Right lobe of liver (tissue), 6 donors: ENCODE measurements around the gene EMID1. TPM values are rescaled to one million over a fixed set of nuclear protein-coding genes. Genes with fewer than 3 reads are reported as not detected.
"Not testable (repeated sequence)": the region's sequence is repeated elsewhere in the genome, so short reads cannot be mapped to it uniquely, and the experiment has no call there.

Experiments used
- ATAC-seq, 4 donors: fragments of 200-7000 bp; cut with Tn5 transposase; one replicate each; pipeline ENCODE4 v1.9.1; 2020; ENCODE audit warnings: mild to moderate bottlenecking in 4 of 4, moderate library complexity in 4 of 4
- DNase-seq, 3 donors: peaks; one replicate each; pipeline ENCODE4 v3.0.0-alpha.2; 2020
- H3K27ac ChIP-seq, 3 donors: fragments of 200-600 bp; one replicate each; pipeline ENCODE4 v1.8.0; 2022
- H3K27me3 ChIP-seq, 2 donors: fragments of 200-600 bp; one replicate each; pipeline ENCODE4 v1.8.0; 2022
- H3K36me3 ChIP-seq, 4 donors: fragments of 200-600 bp; sonication (generic) in 1 of 4; one replicate each; pipeline versions ENCODE4 v1.5.1 to v1.8.0; 2017 to 2022; ENCODE audit warnings: control low read depth in 1 of 4
- H3K4me1 ChIP-seq, 4 donors: fragments of 200-600 bp; sonication (generic) in 1 of 4; one replicate each; pipeline versions ENCODE4 v1.5.1 to v1.8.0; 2017 to 2022; ENCODE audit warnings: control low read depth in 1 of 4
- H3K4me3 ChIP-seq, 3 donors: fragments of 200-600 bp; one replicate each; pipeline ENCODE4 v1.8.0; 2022
- H3K9me3 ChIP-seq, 4 donors: fragments of 200-600 bp; sonication (generic) in 1 of 4; one replicate each; pipeline versions ENCODE4 v1.5.1 to v1.8.0; 2017 to 2022; ENCODE audit warnings: control low read depth in 1 of 4
- CTCF ChIP-seq, 4 donors: fragments of 200-600 bp in 3 of 4; fragments of 450-650 bp in 1 of 4; IDR thresholded peaks; one replicate each; pipeline versions ENCODE4 v1.5.1 to v1.8.0; 2016 to 2022; ENCODE audit warnings: antibody characterized with exemption in 4 of 4, mild to moderate bottlenecking in 2 of 4
- POLR2A ChIP-seq: fragments of 450-650 bp; IDR thresholded peaks from one replicate; pipeline ENCODE4 v1.6.1; 2017; ENCODE audit warnings: antibody characterized with exemption, mild to moderate bottlenecking
- WGBS: methylation state at CpG from one replicate; pipeline ENCODE4 v1.1.6; 2018; ENCODE audit warnings: low coverage, low lambda C conversion rate; ENCODE audit not compliant: insufficient coverage; ENCODE audit errors: missing lambda C conversion rate; 5-methylcytosine and 5-hydroxymethylcytosine counted together
- intact Hi-C, 2 donors: fragments of 100-400 bp; cut with DNase I; formaldehyde crosslinking; loops; one replicate each; pipeline versions ENCODE4 v1.11.2 to v1.14.1; 2022
- total RNA-seq, 6 experiments: library from RNA; depleted of rRNA in 2 of 6; stranded (reverse); fragments of >200 nt in 2 of 6; fragmentation: NEBNext Ultra II Directional in 3 of 6; extraction: Animal tissue kit (Norgen Biotek cat#: 25700) in 3 of 6; gene quantifications; one replicate each; pipeline versions ENCODE4 v1.1.0 to v1.2.4, GENCODE V29; 2016 to 2023
- donor health status: DM: no; HTN: yes; CAD: no.
- donor health status: DM: no; HTN: no; CAD: no.
- donor health status: DM: no; HTN: no; CAD: no.
- donor health status: DM: no; HTN: yes; CAD: no.
- donor health status: DM: no; HTN: yes; CAD: no.

The EMID1 gene
- total RNA-seq, 6 experiments from 2014 or later: 1.1 to 2.7 (median 1.5) TPM

- intact Hi-C loops: no loop called here
- Histone ChIP-seq H3K27me3 (no peaks in the 10 kb centered on the region), H3K4me1 (peaks cover 0 to 21% (median 6%) of the 10 kb centered on the region in 4 donors), H3K9me3 (no peaks in the 10 kb centered on the region), H3K36me3 (no peaks in the 10 kb centered on the region), H3K27ac (no peak overlapping the region), H3K4me3 (no peak overlapping the region)
- WGBS: 83% methylated on average over 7 of the region's 13 CpGs
- TF ChIP-seq POLR2A (no peak), CTCF (IDR thresholded peaks at IDR 0.05) (no peak)
- ATAC-seq (no peak), DNase-seq (peak in 1 of 3 donors; percentile 33)
Observed at GRCh38 chr22:29217827-29218757, 12.4 kb downstream of the EMID1 start.

GRCh38 chr22:29218758-29219408 is 13.2 kb downstream of the EMID1 start:
- WGBS: no CpG with 5 or more reads among the region's 11 CpGs
- H3K36me3 ChIP-seq: no peaks in the 10 kb centered on the region
- no peak overlapping the region for H3K4me3 ChIP-seq
- no peaks in the 10 kb centered on the region for H3K27me3 ChIP-seq
- H3K4me1 ChIP-seq: peaks cover 0 to 21% (median 6%) of the 10 kb centered on the region in 4 donors
- ATAC-seq: no peak
- no peaks in the 10 kb centered on the region for H3K9me3 ChIP-seq
- intact Hi-C loops: no loop called here
- TF ChIP-seq POLR2A (no peak), CTCF (IDR thresholded peaks at IDR 0.05) (no peak)
- no peak overlapping the region for H3K27ac ChIP-seq
- peak in 1 of 3 donors; percentile 36 for DNase-seq

GRCh38 chr22:29219409-29219782 is 13.7 kb downstream of the EMID1 start:
- H3K27me3 ChIP-seq, H3K27ac ChIP-seq, intact Hi-C loops, ATAC-seq, H3K9me3 ChIP-seq, H3K36me3 ChIP-seq, DNase-seq, H3K4me3 ChIP-seq: not testable (repeated sequence)
- peaks cover 0 to 21% (median 6%) of the 10 kb centered on the region in 4 donors for H3K4me1 ChIP-seq
- WGBS: 76% methylated on average over 2 of the region's 2 CpGs

GRCh38 chr22:29219881-29220670 is 14.4 kb downstream of the EMID1 start:
- H3K27ac ChIP-seq: no peak overlapping the region
- ATAC-seq: peak; percentile 48 to 61 (median 54)
- H3K4me3 ChIP-seq: no peak overlapping the region
- H3K4me1 ChIP-seq: peaks cover 0 to 21% (median 6%) of the 10 kb centered on the region in 4 donors
- H3K9me3 ChIP-seq: no peaks in the 10 kb centered on the region
- DNase-seq: peak in 1 of 3 donors; percentile 59
- H3K36me3 ChIP-seq: no peaks in the 10 kb centered on the region
- intact Hi-C loops: no loop called here
- no peak for TF ChIP-seq CTCF (IDR thresholded peaks at IDR 0.05)
- TF ChIP-seq POLR2A: no peak
- no peaks in the 10 kb centered on the region for H3K27me3 ChIP-seq
- 74% methylated on average over 8 of the region's 14 CpGs for WGBS
